Liver (tissue), 9 donors: ENCODE measurements around the gene HOXD9. TPM values are rescaled to one million over a fixed set of nuclear protein-coding genes. Genes with fewer than 3 reads are reported as not detected.

ENCODE experiments used
- DNase-seq: peaks from one replicate; pipeline ENCODE4 v3.0.0-alpha.2; 2017; ENCODE audit warnings: low spot score
- H3K27ac ChIP-seq, 2 donors: one replicate each; pipeline ENCODE4 v1.7.0; 2013; ENCODE audit warnings: inconsistent platforms in 2 of 2, low read length in 2 of 2, control low read depth in 1 of 2, low read depth in 1 of 2, mild to moderate bottlenecking in 1 of 2
- H3K27me3 ChIP-seq, 4 donors: one replicate each; pipeline versions ENCODE4 v1.6.1 to v1.7.0; 2013; ENCODE audit warnings: low read length in 3 of 4, inconsistent platforms in 1 of 4, mild to moderate bottlenecking in 1 of 4, moderate library complexity in 1 of 4; ENCODE audit not compliant: control insufficient read depth in 4 of 4, insufficient read depth in 4 of 4
- H3K36me3 ChIP-seq, 4 donors: one replicate each; pipeline versions ENCODE4 v1.6.1 to v1.7.0; 2013; ENCODE audit warnings: low read length in 3 of 4, mild to moderate bottlenecking in 3 of 4, low read depth in 1 of 4, moderate library complexity in 1 of 4; ENCODE audit not compliant: control insufficient read depth in 4 of 4, insufficient read depth in 3 of 4
- H3K4me1 ChIP-seq, 4 donors: one replicate each; pipeline versions ENCODE4 v1.6.1 to v1.7.0; 2013; ENCODE audit warnings: low read length in 3 of 4, mild to moderate bottlenecking in 3 of 4, moderate library complexity in 1 of 4; ENCODE audit not compliant: control insufficient read depth in 4 of 4, insufficient read depth in 4 of 4
- H3K4me3 ChIP-seq, 3 donors: one replicate each; pipeline versions ENCODE4 v1.6.1 to v1.7.0; 2013; ENCODE audit warnings: low read length in 3 of 3, control low read depth in 1 of 3, low read depth in 1 of 3, mild to moderate bottlenecking in 1 of 3
- H3K9ac ChIP-seq, 2 donors: one replicate each; pipeline ENCODE4 v1.7.0; 2013; ENCODE audit warnings: low read length in 2 of 2, mild to moderate bottlenecking in 2 of 2, moderate library complexity in 2 of 2, control low read depth in 1 of 2, low read depth in 1 of 2
- H3K9me3 ChIP-seq, 4 donors: one replicate each; pipeline versions ENCODE4 v1.6.1 to v1.7.0; 2013; ENCODE audit warnings: low read length in 3 of 4; ENCODE audit not compliant: control insufficient read depth in 4 of 4
- ATF3 ChIP-seq: IDR thresholded peaks from 2 replicates; pipeline ENCODE4 v1.6.1; 2016; ENCODE audit warnings: antibody characterized with exemption
- CTCF ChIP-seq: fragments of 150-350 bp; IDR thresholded peaks from 2 replicates; pipeline ENCODE4 v1.5.1; 2017; ENCODE audit warnings: improper control_type of control experiment, low read depth, low read length; ENCODE audit not compliant: missing input control
- EGR1 ChIP-seq, 2 donors: IDR thresholded peaks; 2 replicates each; pipeline ENCODE4 v1.6.1; 2016 to 2018; ENCODE audit warnings: antibody characterized with exemption in 2 of 2, low read depth in 2 of 2
- FOXA2 ChIP-seq: IDR thresholded peaks from 2 replicates; pipeline ENCODE4 v1.6.1; 2016; ENCODE audit warnings: antibody characterized with exemption
- GABPA ChIP-seq, 2 donors: IDR thresholded peaks in 1 of 2; conservative IDR thresholded peaks in 1 of 2; 2 replicates each; pipeline ENCODE4 v1.6.1; 2016; ENCODE audit warnings: antibody characterized with exemption in 2 of 2, mild to moderate bottlenecking in 1 of 2, moderate library complexity in 1 of 2
- HNF4A ChIP-seq, 2 donors: conservative IDR thresholded peaks; 2 replicates each; pipeline ENCODE4 v1.6.1; 2016; ENCODE audit warnings: antibody characterized with exemption in 2 of 2, mild to moderate bottlenecking in 2 of 2
- HNF4G ChIP-seq: IDR thresholded peaks from 2 replicates; pipeline ENCODE4 v1.6.1; 2016; ENCODE audit warnings: antibody characterized with exemption
- JUND ChIP-seq, 2 donors: IDR thresholded peaks; 2 replicates each; pipeline ENCODE4 v1.6.1; 2016; ENCODE audit warnings: antibody characterized with exemption in 2 of 2
- MAX ChIP-seq: IDR thresholded peaks from 2 replicates; pipeline ENCODE4 v1.6.1; 2016; ENCODE audit warnings: antibody characterized with exemption
- NR2F2 ChIP-seq: IDR thresholded peaks from 2 replicates; pipeline ENCODE4 v1.6.1; 2016; ENCODE audit warnings: antibody characterized with exemption
- RAD21 ChIP-seq, 2 donors: IDR thresholded peaks; 2 replicates each; pipeline ENCODE4 v1.6.1; 2016; ENCODE audit warnings: antibody characterized with exemption in 2 of 2, mild to moderate bottlenecking in 2 of 2
- REST ChIP-seq: IDR thresholded peaks from 2 replicates; pipeline ENCODE4 v1.6.1; 2016; ENCODE audit warnings: antibody characterized with exemption, mild to moderate bottlenecking
- SP1 ChIP-seq: IDR thresholded peaks from 2 replicates; pipeline ENCODE4 v1.6.1; 2018; ENCODE audit warnings: antibody characterized with exemption, mild to moderate bottlenecking
- TAF1 ChIP-seq: conservative IDR thresholded peaks from 2 replicates; pipeline ENCODE4 v1.6.1; 2016; ENCODE audit warnings: antibody characterized with exemption, mild to moderate bottlenecking
- YY1 ChIP-seq: IDR thresholded peaks from 2 replicates; pipeline ENCODE4 v1.6.1; 2016; ENCODE audit warnings: antibody characterized with exemption, mild to moderate bottlenecking
- ZBTB33 ChIP-seq: IDR thresholded peaks from 2 replicates; pipeline ENCODE4 v1.6.1; 2016; ENCODE audit warnings: antibody characterized with exemption
- WGBS: extraction: QIAGEN DNeasy Blood & Tissue Kit; methylation state at CpG from one replicate; pipeline ENCODE4 v1.1.7; 2013; 5-methylcytosine and 5-hydroxymethylcytosine counted together
- polyA plus RNA-seq, 2 donors: library from polyadenylated mRNA; stranded (reverse) in 1 of 2; unstranded in 1 of 2; fragments of 200-250 nt in 1 of 2; fragments of >200 nt in 1 of 2; fragmentation: Nextera tagmentation in 1 of 2; extraction: Ambion mirVana in 1 of 2; gene quantifications; one replicate each; pipeline versions ENCODE4 v1.2.1 to v1.2.3, GENCODE V29; 2013 to 2015
- total RNA-seq, 2 donors: library from RNA; depleted of rRNA; stranded (reverse); fragments of >200 nt; gene quantifications; one replicate each; pipeline ENCODE4 v1.2.3, GENCODE V29; 2014
- donor health status: healthy.
- donor health status: healthy.
- donor health status: healthy.
- donor health status: healthy.
- donor health status: healthy.

Gene HOXD9
- total and polyA plus RNA-seq, 4 donors: 0.07 TPM; not detected in 3

- H3K9ac ChIP-seq: no peak overlapping the region
- H3K4me3 ChIP-seq: no peak overlapping the region
- H3K27me3 ChIP-seq: peaks cover 16 to 75% (median 39%) of the 10 kb centered on the region in 4 donors
- no peak overlapping the region for H3K27ac ChIP-seq
- TF ChIP-seq ZBTB33 (no peak), ATF3 (no peak), EGR1 (IDR thresholded peaks at IDR 0.05; ENCODE audit: low read depth in 2 of 2) (no peak), REST (no peak), RAD21 (IDR thresholded peaks at IDR 0.05) (no peak), YY1 (no peak), HNF4A (conservative IDR thresholded peaks at IDR 0.05) (no peak), CTCF (no peak), GABPA (IDR thresholded peaks at IDR 0.05 in 1 of 2, conservative IDR thresholded peaks at IDR 0.05 in 1 of 2) (no peak), JUND (IDR thresholded peaks at IDR 0.05) (no peak), SP1 (no peak), TAF1 (no peak), NR2F2 (no peak), MAX (no peak), HNF4G (no peak), FOXA2 (no peak)
- H3K4me1 ChIP-seq: peaks cover 6 to 29% (median 13%) of the 10 kb centered on the region in 4 donors
- H3K36me3 ChIP-seq: no peaks in the 10 kb centered on the region
- WGBS: 7% methylated on average over 66 of the region's 66 CpGs
- H3K9me3 ChIP-seq: peaks cover 0 to 29% (median 5%) of the 10 kb centered on the region in 4 donors
- no peak for DNase-seq
These were observed 39.4 kb upstream of the HOXD9 start for GRCh38 chr2:176082824-176083751.
